Measurements from ENCODE around the gene DIDO1.
"Not testable (repeated sequence)": the region's sequence is repeated elsewhere in the genome, so short reads cannot be mapped to it uniquely, and the experiment has no call there.

DIDO1 gene

DNA sequence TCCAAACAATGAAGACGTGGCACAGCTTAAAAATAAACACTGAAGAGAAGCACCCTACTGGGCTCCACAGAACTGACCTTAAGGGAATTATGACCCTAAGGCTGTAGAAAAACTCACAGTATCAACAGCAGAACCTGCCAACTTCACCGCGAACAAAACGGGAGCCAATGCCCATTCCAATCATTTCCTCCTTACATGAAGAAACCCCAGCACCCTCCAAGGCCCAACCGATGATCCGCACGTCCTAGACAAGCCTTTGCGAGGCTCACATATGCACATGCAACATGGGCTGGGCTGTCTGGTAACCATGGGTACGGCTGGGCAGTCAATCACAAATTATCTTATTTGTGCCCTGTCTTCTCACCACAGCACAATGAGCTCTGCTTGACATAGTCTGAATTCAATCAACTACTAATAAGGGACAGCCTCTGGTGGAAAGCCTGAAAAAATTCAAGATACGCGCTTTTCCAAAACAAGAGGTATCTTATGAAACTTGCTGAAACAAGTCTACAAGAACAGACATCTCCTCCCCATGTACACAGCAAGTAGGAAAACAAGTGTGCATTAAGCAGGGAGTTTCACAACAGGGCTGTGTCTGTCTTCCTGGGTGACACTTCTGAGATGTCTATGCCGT lies 1.7 kb downstream of the DIDO1 start:
- H3K79me2 ChIP-seq (ENCODE audit: insufficient read depth, low read length), result peaks cover 96% of the 10 kb centered on the region
- H3K9me2 ChIP-seq (replicated peaks; ENCODE audit: insufficient read depth, low read length), result no peaks in the 10 kb centered on the region
- TF ChIP-seq CTCF (IDR thresholded peaks at IDR 0.05; ENCODE audit: insufficient read depth, low read length, poor library complexity, severe bottlenecking), result no peak
- TF ChIP-seq EZH2phosphoT487 (conservative IDR thresholded peaks at IDR 0.05; ENCODE audit: low read length), result no peak
- H3K9me3 ChIP-seq (ENCODE audit: insufficient read depth, low read length), result no peaks in the 10 kb centered on the region
- H3K27ac ChIP-seq (ENCODE audit: low read depth, low read length), result peak overlapping the region; percentile 86; the same call in 1 of the 2 replicates
- no peaks in the 10 kb centered on the region for H3K27me3 ChIP-seq (ENCODE audit: low read length)
- peaks cover 7% of the 10 kb centered on the region; the same call in 1 of the 2 replicates for H3F3A ChIP-seq (ENCODE audit: insufficient read depth)
- peak overlapping the region; percentile 81 for H3K9ac ChIP-seq (ENCODE audit: low read length)
- H3K36me3 ChIP-seq (ENCODE audit: low read length), result no peaks in the 10 kb centered on the region
- peak overlapping the region; percentile 81 for H3K4me3 ChIP-seq (ENCODE audit: insufficient read depth, low read length, poor library complexity, severe bottlenecking)
- H3K4me2 ChIP-seq (ENCODE audit: low read depth, low read length, poor library complexity, severe bottlenecking), result peak overlapping the region; percentile 83
- peaks cover 25% of the 10 kb centered on the region for H4K20me1 ChIP-seq (ENCODE audit: low read depth, low read length)
- no peak overlapping the region for H2AFZ ChIP-seq (ENCODE audit: low read depth, low read length, severe bottlenecking)

GRCh38 chr20:62923669-62924441 lies 2.5 kb downstream of the DIDO1 start:
- Histone ChIP-seq H3F3A (ENCODE audit: insufficient read depth) (peaks cover 8% of the 10 kb centered on the region; the same call in 1 of the 2 replicates), H3K27me3 (ENCODE audit: low read length) (no peaks in the 10 kb centered on the region), H3K79me2 (ENCODE audit: insufficient read depth, low read length) (peaks cover 96% of the 10 kb centered on the region), H3K36me3 (ENCODE audit: low read length) (no peaks in the 10 kb centered on the region), H3K4me2 (ENCODE audit: low read depth, low read length, poor library complexity, severe bottlenecking) (peak overlapping the region; percentile 83), H3K9me2 (replicated peaks; ENCODE audit: insufficient read depth, low read length) (no peaks in the 10 kb centered on the region), H3K27ac (ENCODE audit: low read depth, low read length) (no peak overlapping the region), H3K4me3 (ENCODE audit: insufficient read depth, low read length, poor library complexity, severe bottlenecking) (peak overlapping the region; percentile 81), H2AFZ (ENCODE audit: low read depth, low read length, severe bottlenecking) (no peak overlapping the region), H3K9me3 (ENCODE audit: insufficient read depth, low read length) (no peaks in the 10 kb centered on the region), H3K9ac (ENCODE audit: low read length) (peak overlapping the region; percentile 81), H4K20me1 (ENCODE audit: low read depth, low read length) (peaks cover 29% of the 10 kb centered on the region)
- TF ChIP-seq EZH2phosphoT487 (conservative IDR thresholded peaks at IDR 0.05; ENCODE audit: low read length) (no peak), CTCF (IDR thresholded peaks at IDR 0.05; ENCODE audit: insufficient read depth, low read length, poor library complexity, severe bottlenecking) (no peak)

DNA sequence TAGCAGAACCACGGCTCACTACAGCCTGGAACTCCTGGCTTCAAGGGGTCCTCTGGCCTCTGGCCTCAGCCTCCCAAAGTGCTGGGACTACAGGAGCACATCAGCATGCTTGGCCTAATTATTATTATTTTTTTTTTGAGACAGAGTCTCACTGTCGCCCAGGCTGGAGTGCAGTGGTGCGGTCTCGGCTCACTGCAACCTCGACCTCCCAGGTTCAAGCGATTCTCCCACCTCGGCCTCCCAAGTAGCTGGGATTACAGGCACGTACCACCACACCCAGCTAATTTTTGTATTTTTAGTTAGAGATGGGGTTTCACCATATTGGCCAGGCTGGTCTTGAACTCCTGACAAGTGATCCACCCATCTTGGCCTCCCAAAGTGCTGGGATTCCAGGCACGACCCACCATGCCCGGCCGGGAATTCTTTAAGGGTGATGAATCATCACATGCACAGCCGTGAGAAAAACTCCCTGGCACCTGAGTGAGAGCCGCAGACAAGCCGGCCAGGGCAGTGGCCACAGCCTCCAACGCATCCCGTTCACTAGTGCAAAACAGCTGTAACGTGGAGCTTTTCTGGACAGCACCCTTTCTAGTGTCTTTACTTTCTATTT lies 3.1 kb downstream of the DIDO1 start:
- H3K9ac ChIP-seq (ENCODE audit: low read length), result peak overlapping the region; percentile 81
- H4K20me1 ChIP-seq (ENCODE audit: low read depth, low read length), result peaks cover 36% of the 10 kb centered on the region
- peaks cover 96% of the 10 kb centered on the region for H3K79me2 ChIP-seq (ENCODE audit: insufficient read depth, low read length)
- H2AFZ ChIP-seq (ENCODE audit: low read depth, low read length, severe bottlenecking); H3K36me3 ChIP-seq (ENCODE audit: low read length); H3K9me3 ChIP-seq (ENCODE audit: insufficient read depth, low read length); H3K27me3 ChIP-seq (ENCODE audit: low read length); H3K9me2 ChIP-seq (replicated peaks; ENCODE audit: insufficient read depth, low read length); H3K4me3 ChIP-seq (ENCODE audit: insufficient read depth, low read length, poor library complexity, severe bottlenecking); H3F3A ChIP-seq (ENCODE audit: insufficient read depth): not testable (repeated sequence)
- H3K4me2 ChIP-seq (ENCODE audit: low read depth, low read length, poor library complexity, severe bottlenecking), result peak overlapping the region; percentile 83
- H3K27ac ChIP-seq (ENCODE audit: low read depth, low read length), result peak overlapping the region; percentile 18; the same call in 1 of the 2 replicates

All from SU-DHL-6 (cell line).